OCI-LY3 (cell line): ENCODE data around the gene KCNK18.

ENCODE experiments used
- H2AFZ ChIP-seq: fragments of 200-600, 300-600 bp; shearing (Covaris generic); 2 replicates; pipeline ENCODE4 v1.6.0; 2014; ENCODE audit warnings: antibody characterized with exemption, low read depth, low read length
- H3K27ac ChIP-seq: fragments of 200-600, 300-600 bp; sonication (generic); 2 replicates; pipeline ENCODE4 v1.5.1; 2014; ENCODE audit warnings: mild to moderate bottlenecking, low read length, moderate library complexity, mixed read lengths
- H3K27me3 ChIP-seq: fragments of 200-600, 300-600 bp; sonication (generic); 2 replicates; pipeline ENCODE4 v1.6.1; 2014; ENCODE audit warnings: low read depth, low read length, mixed read lengths
- H3K36me3 ChIP-seq: fragments of 200-600, 300-600 bp; sonication (generic); replicated peaks from 2 replicates; pipeline ENCODE3; 2014; ENCODE audit warnings: low read depth, low read length, mixed read lengths
- H3K4me1 ChIP-seq: fragments of 300-600, 200-600 bp; sonication (generic); 2 replicates; pipeline ENCODE4 v1.6.1; 2014; ENCODE audit warnings: low read length, mixed read lengths
- H3K4me2 ChIP-seq: fragments of 200-600, 300-600 bp; sonication (generic); 2 replicates; pipeline ENCODE4 v1.6.1; 2014; ENCODE audit warnings: low read length, mixed read lengths
- H3K4me3 ChIP-seq: fragments of 300-600, 200-600 bp; sonication (generic); 2 replicates; pipeline ENCODE4 v1.5.1; 2014; ENCODE audit warnings: antibody characterized with exemption, mild to moderate bottlenecking, low read length, moderate library complexity
- H3K79me2 ChIP-seq: fragments of 300-600, 200-600 bp; shearing (Covaris generic); 2 replicates; pipeline ENCODE4 v1.6.1; 2014; ENCODE audit warnings: mild to moderate bottlenecking, low read length, mixed read lengths
- H3K9ac ChIP-seq: fragments of 300-600, 200-600 bp; shearing (Covaris generic); 2 replicates; pipeline ENCODE4 v1.6.0; 2014; ENCODE audit warnings: mild to moderate bottlenecking, low read length, moderate library complexity
- H3K9me3 ChIP-seq: fragments of 200-600, 300-600 bp; shearing (Covaris generic); 2 replicates; pipeline ENCODE4 v1.6.1; 2014; ENCODE audit warnings: low read length, mixed read lengths; ENCODE audit not compliant: insufficient read depth
- H4K20me1 ChIP-seq: fragments of 200-600, 300-600 bp; sonication (generic); 2 replicates; pipeline ENCODE4 v1.6.1; 2016; ENCODE audit warnings: low read length, mixed read lengths; ENCODE audit not compliant: insufficient read depth
- EZH2phosphoT487 ChIP-seq: fragments of 200-600 bp; shearing (Covaris generic); IDR thresholded peaks from 2 replicates; pipeline ENCODE4 v1.6.1; 2018; ENCODE audit warnings: antibody characterized with exemption, mixed run types, low read depth

The KCNK18 gene

GRCh38 chr10:117259279-117259678, 62.0 kb downstream of the KCNK18 start:
- no peak for TF ChIP-seq EZH2phosphoT487
- Histone ChIP-seq H3K36me3 (no peaks in the 10 kb centered on the region), H3K9ac (no peak overlapping the region), H3K4me2 (no peak overlapping the region), H2AFZ (no peak overlapping the region), H3K9me3 (no peaks in the 10 kb centered on the region), H4K20me1 (no peaks in the 10 kb centered on the region), H3K27me3 (no peaks in the 10 kb centered on the region; the same call in 1 of the 2 replicates), H3K27ac (no peak overlapping the region), H3K4me1 (no peaks in the 10 kb centered on the region), H3K79me2 (no peaks in the 10 kb centered on the region), H3K4me3 (no peak overlapping the region)
